PC-3 (cell line): ENCODE data around the gene AKR7A2.

ENCODE experiments used
- EZH2phosphoT487 ChIP-seq: fragments of 300-600 bp; sonication (generic); IDR thresholded peaks from 2 replicates; pipeline ENCODE4 v1.6.1; 2018; ENCODE audit warnings: mild to moderate bottlenecking, antibody characterized with exemption, low read length, borderline replicate concordance
- TF ChIP-seq, protein P1 (sequence below): fragments of 300-600 bp; sonication (generic); conservative IDR thresholded peaks from 2 replicates; pipeline ENCODE4 v1.5.1; 2017; ENCODE audit warnings: antibody characterized with exemption, low read depth, mild to moderate bottlenecking, low read length

DNA sequence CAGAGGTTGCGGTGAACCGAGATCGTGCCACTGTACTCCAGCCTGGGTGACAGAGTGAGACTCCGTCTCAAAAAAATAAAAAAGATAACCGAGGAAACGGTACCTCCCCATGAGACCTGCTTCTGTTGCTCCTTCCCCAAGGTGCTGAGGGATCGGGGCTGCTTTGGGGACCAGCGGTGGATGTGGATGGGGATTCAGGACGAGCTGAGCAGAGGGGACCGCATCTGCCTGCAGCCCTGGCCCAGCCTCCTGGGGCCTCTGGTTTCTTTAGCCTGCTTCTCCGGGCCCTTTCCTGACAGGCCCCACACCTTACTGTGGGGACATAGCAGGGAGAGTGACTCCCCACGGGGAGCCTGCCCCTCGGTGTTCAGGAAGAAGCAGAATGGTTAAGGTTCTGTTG lies 17.2 kb upstream of the AKR7A2 start:
- TF ChIP-seq, protein P1, sequence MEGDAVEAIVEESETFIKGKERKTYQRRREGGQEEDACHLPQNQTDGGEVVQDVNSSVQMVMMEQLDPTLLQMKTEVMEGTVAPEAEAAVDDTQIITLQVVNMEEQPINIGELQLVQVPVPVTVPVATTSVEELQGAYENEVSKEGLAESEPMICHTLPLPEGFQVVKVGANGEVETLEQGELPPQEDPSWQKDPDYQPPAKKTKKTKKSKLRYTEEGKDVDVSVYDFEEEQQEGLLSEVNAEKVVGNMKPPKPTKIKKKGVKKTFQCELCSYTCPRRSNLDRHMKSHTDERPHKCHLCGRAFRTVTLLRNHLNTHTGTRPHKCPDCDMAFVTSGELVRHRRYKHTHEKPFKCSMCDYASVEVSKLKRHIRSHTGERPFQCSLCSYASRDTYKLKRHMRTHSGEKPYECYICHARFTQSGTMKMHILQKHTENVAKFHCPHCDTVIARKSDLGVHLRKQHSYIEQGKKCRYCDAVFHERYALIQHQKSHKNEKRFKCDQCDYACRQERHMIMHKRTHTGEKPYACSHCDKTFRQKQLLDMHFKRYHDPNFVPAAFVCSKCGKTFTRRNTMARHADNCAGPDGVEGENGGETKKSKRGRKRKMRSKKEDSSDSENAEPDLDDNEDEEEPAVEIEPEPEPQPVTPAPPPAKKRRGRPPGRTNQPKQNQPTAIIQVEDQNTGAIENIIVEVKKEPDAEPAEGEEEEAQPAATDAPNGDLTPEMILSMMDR, result no peak
- TF ChIP-seq EZH2phosphoT487, result no peak
